ENCODE results near the gene TNXB. TPM values are rescaled to one million over a fixed set of nuclear protein-coding genes. Genes with fewer than 3 reads are reported as not detected.

The TNXB gene
- total and polyA plus RNA-seq, 2 donors (not counting 3 experiments of a cell fraction or from before 2014, with no cell fraction given) = 0.47 to 2.7 TPM

GRCh38 chr6:32111424-32112066, 2.4 kb upstream of the TNXB start:
- DNase-seq (ENCODE audit: low read depth, low spot score) (no peak), FAIRE-seq (no peak)
- Histone ChIP-seq H3K4me2 (ENCODE audit: insufficient read depth, low read length) (no peak overlapping the region), H3K4me3 (replicated peaks in 1 of 3; ENCODE audit: insufficient read depth in 1 of 3, low read depth in 1 of 3, low read length in 3 of 3) (no peak overlapping the region), H3K9me3 (replicated peaks; ENCODE audit: control insufficient read depth, insufficient read depth, low read length) (no peaks in the 10 kb centered on the region), H3K27me3 (ENCODE audit: control insufficient read depth in 2 of 2, insufficient read depth in 2 of 2, low read length in 2 of 2) (peaks cover 17% of the 10 kb centered on the region in 2 experiments), H2AFZ (ENCODE audit: low read depth, low read length) (no peak overlapping the region), H3K79me2 (ENCODE audit: control insufficient read depth, insufficient read depth, low read length) (no peaks in the 10 kb centered on the region), H3K36me3 (ENCODE audit: control insufficient read depth in 2 of 2, extremely low read depth in 1 of 2, insufficient read depth in 2 of 2, low read length in 2 of 2) (peaks cover 2 to 18% of the 10 kb centered on the region in 2 experiments), H3K27ac (ENCODE audit: insufficient read depth, low read depth, low read length) (no peak overlapping the region), H3K9ac (replicated peaks; ENCODE audit: extremely low read depth, insufficient read depth, low read length) (no peak overlapping the region), H3K4me1 (ENCODE audit: control insufficient read depth, extremely low read depth, insufficient read depth, low read length) (no peaks in the 10 kb centered on the region), H4K20me1 (replicated peaks; ENCODE audit: control insufficient read depth, extremely low read depth, insufficient read depth, low read length) (no peaks in the 10 kb centered on the region), H3K9me1 (replicated peaks; ENCODE audit: control insufficient read depth, extremely low read depth, insufficient read depth, low read length) (no peaks in the 10 kb centered on the region)
- TF ChIP-seq POLR2A (IDR thresholded peaks at IDR 0.05; ENCODE audit: low read depth, low read length) (no peak), MAX (IDR thresholded peaks at IDR 0.05; ENCODE audit: insufficient read depth, insufficient read length) (no peak), FOS (IDR thresholded peaks at IDR 0.05; ENCODE audit: borderline replicate concordance, insufficient read depth, low read length) (no peak), POLR2AphosphoS5 (IDR thresholded peaks at IDR 0.05; ENCODE audit: insufficient read depth, low read depth, low read length) (no peak), CTCF (IDR thresholded peaks at IDR 0.05; ENCODE audit: extremely low read depth in 1 of 2, insufficient read depth in 1 of 2, low read depth in 1 of 2, low read length in 2 of 2) (no peak), GATA2 (IDR thresholded peaks at IDR 0.05; ENCODE audit: insufficient read depth, insufficient read length, low read depth, low read length) (no peak), EZH2 (IDR thresholded peaks at IDR 0.05; ENCODE audit: borderline replicate concordance, low read depth, low read length, severe bottlenecking) (no peak), JUN (IDR thresholded peaks at IDR 0.05; ENCODE audit: borderline replicate concordance, insufficient read depth, insufficient read length, low read depth) (no peak), MYC (IDR thresholded peaks at IDR 0.05; ENCODE audit: low read depth, low read length) (no peak)
- BruUV-seq (replicated peaks) = no TSS peak
- intact Hi-C loops (cut with micrococcal nuclease) (loop anchor here (10.0 kb wide), 1 partner anchor 303 kb away; no protein-coding TSS in a partner anchor), dilution Hi-C loops (cut with MboI; ENCODE audit: extremely low pct_ligation_motif_present, low sequenced_read_pairs) (no loop called here)
- ChIA-PET POLR2A (no interaction called here), CTCF (no interaction called here)

Data from endothelial cell of umbilical vein (primary cell).